Measurements from ENCODE around the gene DYRK1B.

The DYRK1B gene

GRCh38 chr19:39852882-39853281 is 18.9 kb upstream of the DYRK1B start:
- DNase-seq = no peak

GRCh38 chr19:39850892-39851291 is 16.9 kb upstream of the DYRK1B start:
- DNase-seq = no peak

GRCh38 chr19:39848392-39848791 is 14.4 kb upstream of the DYRK1B start:
- DNase-seq = no peak

- DNase-seq = no peak
Measured at GRCh38 chr19:39847525-39847924, 13.6 kb upstream of the DYRK1B start.

GRCh38 chr19:39846678-39847486 is 12.9 kb upstream of the DYRK1B start:
- no peak for DNase-seq

GRCh38 chr19:39845933-39846677 is 12.1 kb upstream of the DYRK1B start, which contains the start of gene FBL:
FBL (minus strand) TSS chr19:39846379; CDS start chr19:39846300, 79 bp downstream.
- DNase-seq = peak; percentile 97

GRCh38 chr19:39845584-39845932 is 11.6 kb upstream of the DYRK1B start:
- no peak for DNase-seq

GRCh38 chr19:39845172-39845571 is 11.2 kb upstream of the DYRK1B start:
- DNase-seq = no peak

GRCh38 chr19:39843919-39844793 is 10.2 kb upstream of the DYRK1B start:
- no peak for DNase-seq

- DNase-seq = no peak
Measured at GRCh38 chr19:39842693-39843435, 8.9 kb upstream of the DYRK1B start.

- DNase-seq = no peak
Measured at GRCh38 chr19:39841041-39841440, 7.1 kb upstream of the DYRK1B start.

- no peak for DNase-seq
Measured at GRCh38 chr19:39840492-39840891, 6.5 kb upstream of the DYRK1B start.

GRCh38 chr19:39839678-39840327 is 5.8 kb upstream of the DYRK1B start:
- DNase-seq = no peak

GRCh38 chr19:39838569-39838968 is 4.6 kb upstream of the DYRK1B start:
- no peak for DNase-seq

GRCh38 chr19:39837978-39838377 is 4.0 kb upstream of the DYRK1B start:
- no peak for DNase-seq

- DNase-seq = no peak
Measured at GRCh38 chr19:39834287-39834841, 402 bp upstream of the DYRK1B start.

GRCh38 chr19:39833160-39833463 is 850 bp downstream of the DYRK1B start:
- DNase-seq = no peak

GRCh38 chr19:39832341-39833083 is 1.4 kb downstream of the DYRK1B start:
- DNase-seq = no peak

GRCh38 chr19:39831679-39832078 is 2.3 kb downstream of the DYRK1B start:
- no peak for DNase-seq

- DNase-seq = no peak
Measured at GRCh38 chr19:39830847-39831246, 3.1 kb downstream of the DYRK1B start.

- no peak for DNase-seq
Measured at GRCh38 chr19:39830406-39830805, 3.6 kb downstream of the DYRK1B start.

Measured in activated effector memory CD4-positive, alpha-beta T cell treated with Interleukin-2 at 50 U/mL for 16 hours (primary cell).